GM18499 (cell line): ENCODE measurements around the gene SAMD14.

Source experiments
- ATAC-seq: cut with Tn5 transposase; IDR thresholded peaks from one replicate; pipeline ENCODE4 v1.9.1; 2021; ENCODE audit warnings: moderate number of reproducible peaks; ENCODE audit not compliant: insufficient read depth, unreplicated experiment

Gene SAMD14

GRCh38 chr17:50117202-50118051 lies 12.5 kb downstream of the SAMD14 start:
- no peak for ATAC-seq

GRCh38 chr17:50115756-50116155 lies 14.2 kb downstream of the SAMD14 start:
- no peak for ATAC-seq

- no peak for ATAC-seq
These were observed 15.1 kb downstream of the SAMD14 start for GRCh38 chr17:50114849-50115357.

GRCh38 chr17:50114401-50114800 lies 15.6 kb downstream of the SAMD14 start:
- no peak for ATAC-seq

GRCh38 chr17:50113624-50114320 lies 16.2 kb downstream of the SAMD14 start:
- no peak for ATAC-seq

- ATAC-seq: no peak
These were observed 17.3 kb downstream of the SAMD14 start for GRCh38 chr17:50112694-50113093.

GRCh38 chr17:50111673-50112655 lies 18.0 kb downstream of the SAMD14 start:
- ATAC-seq: no peak

GRCh38 chr17:50110591-50111349 lies 19.2 kb downstream of the SAMD14 start:
- ATAC-seq: no peak

GRCh38 chr17:50109785-50110184 lies 20.2 kb downstream of the SAMD14 start:
- ATAC-seq: no peak

GRCh38 chr17:50109207-50109606 lies 20.8 kb downstream of the SAMD14 start:
- no peak for ATAC-seq

GRCh38 chr17:50108556-50108955 lies 21.4 kb downstream of the SAMD14 start:
- ATAC-seq: no peak

- no peak for ATAC-seq
These were observed 22.1 kb downstream of the SAMD14 start for GRCh38 chr17:50107790-50108414.

- no peak for ATAC-seq
These were observed 23.4 kb downstream of the SAMD14 start for GRCh38 chr17:50106393-50107131.

- ATAC-seq: no peak
These were observed 24.1 kb downstream of the SAMD14 start for GRCh38 chr17:50105811-50106210.

- ATAC-seq: no peak
These were observed 26.0 kb downstream of the SAMD14 start for GRCh38 chr17:50103941-50104340.

GRCh38 chr17:50103252-50103651 lies 26.7 kb downstream of the SAMD14 start:
- ATAC-seq: no peak

GRCh38 chr17:50102164-50102991 lies 27.6 kb downstream of the SAMD14 start:
- ATAC-seq: no peak
